Activated CD8-positive, alpha-beta memory T cell treated with anti-CD3 and anti-CD28 coated beads, Interleukin-2, amount 50 U/mL, for 1 hour (primary cell): Measurements from ENCODE around the gene OR10P1.
"Not testable (repeated sequence)": the region's sequence is repeated elsewhere in the genome, so short reads cannot be mapped to it uniquely, and the experiment has no call there.

Source experiments
- DNase-seq: peaks from one replicate; pipeline ENCODE4 v3.0.0-alpha.2; 2020; ENCODE audit errors: extremely low read depth

OR10P1 gene

GRCh38 chr12:55636853-55637252 lies at the start of gene OR10P1:
Gene OR10P1, plus strand, starts transcription at chr12:55636892. Its CDS starts 0 bp downstream, at chr12:55636892.
- DNase-seq, result no peak

GRCh38 chr12:55590152-55590551 lies 46.5 kb upstream of the OR10P1 start:
- not testable (repeated sequence) for DNase-seq

GRCh38 chr12:55607821-55608594 lies 28.7 kb upstream of the OR10P1 start:
- no peak for DNase-seq

GRCh38 chr12:55610598-55610997 lies 26.1 kb upstream of the OR10P1 start:
- DNase-seq, result no peak

- no peak for DNase-seq
Observed at GRCh38 chr12:55612646-55613045, 24.0 kb upstream of the OR10P1 start.

GRCh38 chr12:55614764-55615163 lies 21.9 kb upstream of the OR10P1 start:
- DNase-seq, result no peak

- DNase-seq, result no peak
Observed at GRCh38 chr12:55619354-55620138, 17.1 kb upstream of the OR10P1 start.

- no peak for DNase-seq
Observed at GRCh38 chr12:55624056-55624455, 12.6 kb upstream of the OR10P1 start.

GRCh38 chr12:55626154-55626553 lies 10.5 kb upstream of the OR10P1 start:
- no peak for DNase-seq

- no peak for DNase-seq
Observed at GRCh38 chr12:55629058-55629841, 7.4 kb upstream of the OR10P1 start.

- no peak for DNase-seq
Observed at GRCh38 chr12:55631056-55631455, 5.6 kb upstream of the OR10P1 start.

- DNase-seq, result no peak
Observed at GRCh38 chr12:55631733-55632132, 5.0 kb upstream of the OR10P1 start.

GRCh38 chr12:55633151-55633550 lies 3.5 kb upstream of the OR10P1 start:
- no peak for DNase-seq

GRCh38 chr12:55636116-55636655 lies 506 bp upstream of the OR10P1 start:
- DNase-seq, result no peak

GRCh38 chr12:55637467-55637866 lies 775 bp downstream of the OR10P1 start:
- DNase-seq, result no peak

- DNase-seq, result no peak
Observed at GRCh38 chr12:55641595-55641994, 4.9 kb downstream of the OR10P1 start.

- DNase-seq, result no peak
Observed at GRCh38 chr12:55642267-55642666, 5.6 kb downstream of the OR10P1 start.

- no peak for DNase-seq
Observed at GRCh38 chr12:55642669-55643068, 6.0 kb downstream of the OR10P1 start.

GRCh38 chr12:55644591-55644990 lies 7.9 kb downstream of the OR10P1 start:
- no peak for DNase-seq

- no peak for DNase-seq
Observed at GRCh38 chr12:55647027-55647426, 10.3 kb downstream of the OR10P1 start.

GRCh38 chr12:55650620-55651298 lies 14.1 kb downstream of the OR10P1 start:
- not testable (repeated sequence) for DNase-seq
